Osteocyte (in vitro differentiated cells): ENCODE data around the gene CEP85L. TPM values are rescaled to one million over a fixed set of nuclear protein-coding genes. Genes with fewer than 3 reads are reported as not detected.

ENCODE experiments used
- DNase-seq: peaks from one replicate; pipeline ENCODE4 v3.0.0; 2021; ENCODE audit warnings: mixed read lengths; ENCODE audit not compliant: unreplicated experiment; ENCODE audit errors: extremely low spot score
- H3K27ac Mint-ChIP-seq: one replicate; pipeline ENCODE4 v1.8.0; 2021; ENCODE audit warnings: mild to moderate bottlenecking, mixed read lengths; ENCODE audit not compliant: unreplicated experiment
- H3K27me3 Mint-ChIP-seq: one replicate; pipeline ENCODE4 v1.8.0; 2021; ENCODE audit warnings: mixed read lengths; ENCODE audit not compliant: unreplicated experiment
- H3K36me3 Mint-ChIP-seq: one replicate; pipeline ENCODE4 v1.8.0; 2021; ENCODE audit warnings: mixed read lengths; ENCODE audit not compliant: unreplicated experiment
- H3K4me1 Mint-ChIP-seq: one replicate; pipeline ENCODE4 v1.8.0; 2021; ENCODE audit warnings: mixed read lengths; ENCODE audit not compliant: unreplicated experiment
- H3K4me3 Mint-ChIP-seq: one replicate; pipeline ENCODE4 v1.8.0; 2021; ENCODE audit warnings: mild to moderate bottlenecking, moderate library complexity, mixed read lengths; ENCODE audit not compliant: unreplicated experiment
- H3K9me3 Mint-ChIP-seq: one replicate; pipeline ENCODE4 v1.8.0; 2021; ENCODE audit warnings: mixed read lengths; ENCODE audit not compliant: unreplicated experiment
- total RNA-seq: library from RNA; stranded (reverse); gene quantifications from 2 replicates; pipeline ENCODE4 v1.2.1, GENCODE V29; 2021
- TF ChIP-seq, protein P1 (sequence below): fragments of 200-600 bp; sonication (generic); IDR thresholded peaks from 2 replicates; pipeline ENCODE4 v1.5.0; 2021; ENCODE audit warnings: antibody characterized with exemption, mild to moderate bottlenecking, moderate library complexity

Gene CEP85L
- total RNA-seq, 1 donor from 2014 or later: 10.4 TPM

- Mint-ChIP-seq H3K36me3 (peaks cover 10% of the 10 kb centered on the region), H3K4me1 (no peaks in the 10 kb centered on the region), H3K27ac (no peak overlapping the region), H3K4me3 (no peak overlapping the region), H3K9me3 (no peaks in the 10 kb centered on the region), H3K27me3 (no peaks in the 10 kb centered on the region)
- TF ChIP-seq, protein P1, sequence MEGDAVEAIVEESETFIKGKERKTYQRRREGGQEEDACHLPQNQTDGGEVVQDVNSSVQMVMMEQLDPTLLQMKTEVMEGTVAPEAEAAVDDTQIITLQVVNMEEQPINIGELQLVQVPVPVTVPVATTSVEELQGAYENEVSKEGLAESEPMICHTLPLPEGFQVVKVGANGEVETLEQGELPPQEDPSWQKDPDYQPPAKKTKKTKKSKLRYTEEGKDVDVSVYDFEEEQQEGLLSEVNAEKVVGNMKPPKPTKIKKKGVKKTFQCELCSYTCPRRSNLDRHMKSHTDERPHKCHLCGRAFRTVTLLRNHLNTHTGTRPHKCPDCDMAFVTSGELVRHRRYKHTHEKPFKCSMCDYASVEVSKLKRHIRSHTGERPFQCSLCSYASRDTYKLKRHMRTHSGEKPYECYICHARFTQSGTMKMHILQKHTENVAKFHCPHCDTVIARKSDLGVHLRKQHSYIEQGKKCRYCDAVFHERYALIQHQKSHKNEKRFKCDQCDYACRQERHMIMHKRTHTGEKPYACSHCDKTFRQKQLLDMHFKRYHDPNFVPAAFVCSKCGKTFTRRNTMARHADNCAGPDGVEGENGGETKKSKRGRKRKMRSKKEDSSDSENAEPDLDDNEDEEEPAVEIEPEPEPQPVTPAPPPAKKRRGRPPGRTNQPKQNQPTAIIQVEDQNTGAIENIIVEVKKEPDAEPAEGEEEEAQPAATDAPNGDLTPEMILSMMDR: no peak
- no peak for DNase-seq
Observed at GRCh38 chr6:118630067-118630466, 21.3 kb downstream of the CEP85L start.

- TF ChIP-seq, protein P1: no peak
- no peaks in the 10 kb centered on the region for H3K27me3 Mint-ChIP-seq
- no peaks in the 10 kb centered on the region for H3K4me1 Mint-ChIP-seq
- peaks cover 10% of the 10 kb centered on the region for H3K36me3 Mint-ChIP-seq
- H3K9me3 Mint-ChIP-seq: peaks cover 5% of the 10 kb centered on the region
- no peak for DNase-seq
- H3K27ac Mint-ChIP-seq: no peak overlapping the region
- H3K4me3 Mint-ChIP-seq: no peak overlapping the region
Observed at GRCh38 chr6:118627724-118628123, 23.7 kb downstream of the CEP85L start.

- Mint-ChIP-seq H3K36me3 (peaks cover 10% of the 10 kb centered on the region), H3K4me1 (no peaks in the 10 kb centered on the region), H3K9me3 (peaks cover 5% of the 10 kb centered on the region), H3K4me3 (no peak overlapping the region), H3K27me3 (no peaks in the 10 kb centered on the region), H3K27ac (no peak overlapping the region)
- TF ChIP-seq, protein P1: no peak
- no peak for DNase-seq
Observed at GRCh38 chr6:118625833-118626232, 25.6 kb downstream of the CEP85L start.

DNA sequence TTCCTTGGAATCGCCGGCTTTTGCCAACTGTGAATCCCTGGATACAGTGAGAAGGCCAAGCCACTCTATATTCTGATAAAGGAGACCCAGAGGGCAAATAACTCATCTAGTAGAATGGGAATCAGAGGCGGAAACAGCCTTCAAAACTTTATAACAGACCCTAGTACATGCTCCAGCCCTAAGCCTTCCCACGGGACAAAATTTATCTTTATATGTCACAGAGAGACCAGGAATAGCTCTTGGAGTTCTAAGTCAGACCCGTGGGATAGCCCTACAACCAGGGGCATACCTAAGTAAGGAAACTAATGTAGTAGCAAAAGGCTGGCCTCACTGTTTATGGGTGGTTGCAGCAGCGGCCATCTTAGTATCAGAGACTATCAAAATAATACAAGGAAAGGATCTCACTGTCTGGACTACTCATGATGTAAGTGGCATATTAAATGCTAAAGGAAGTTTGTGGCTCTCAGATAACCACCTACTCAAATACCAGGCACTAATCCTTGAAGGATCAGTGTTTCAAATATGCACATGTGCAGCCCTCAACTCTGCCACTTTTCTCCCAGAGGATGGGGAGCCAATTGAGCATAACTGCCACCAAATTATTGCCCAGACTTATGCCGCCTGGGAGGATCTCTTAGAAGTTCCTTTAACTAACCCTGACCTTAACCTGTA lies 29.5 kb downstream of the CEP85L start:
- no peak overlapping the region for H3K27ac Mint-ChIP-seq
- DNase-seq: no peak
- peaks cover 5% of the 10 kb centered on the region for H3K9me3 Mint-ChIP-seq
- TF ChIP-seq, protein P1: no peak
- H3K36me3 Mint-ChIP-seq: no peaks in the 10 kb centered on the region
- no peaks in the 10 kb centered on the region for H3K27me3 Mint-ChIP-seq
- H3K4me1 Mint-ChIP-seq: peaks cover 4% of the 10 kb centered on the region
- no peak overlapping the region for H3K4me3 Mint-ChIP-seq

GRCh38 chr6:118620202-118620601 lies 31.2 kb downstream of the CEP85L start:
- Mint-ChIP-seq H3K4me1 (peaks cover 4% of the 10 kb centered on the region), H3K27ac (no peak overlapping the region), H3K27me3 (no peaks in the 10 kb centered on the region), H3K4me3 (no peak overlapping the region), H3K9me3 (peaks cover 5% of the 10 kb centered on the region), H3K36me3 (no peaks in the 10 kb centered on the region)
- TF ChIP-seq, protein P1: no peak
- no peak for DNase-seq
